SKM-1 (cell line): ENCODE data around the gene RING1.

ENCODE experiments used
- DNase-seq: peaks from one replicate; lab custom pipeline; 2025; ENCODE audit not compliant: unreplicated experiment; lab: John Stamatoyannopoulos, UW

Gene RING1

DNA sequence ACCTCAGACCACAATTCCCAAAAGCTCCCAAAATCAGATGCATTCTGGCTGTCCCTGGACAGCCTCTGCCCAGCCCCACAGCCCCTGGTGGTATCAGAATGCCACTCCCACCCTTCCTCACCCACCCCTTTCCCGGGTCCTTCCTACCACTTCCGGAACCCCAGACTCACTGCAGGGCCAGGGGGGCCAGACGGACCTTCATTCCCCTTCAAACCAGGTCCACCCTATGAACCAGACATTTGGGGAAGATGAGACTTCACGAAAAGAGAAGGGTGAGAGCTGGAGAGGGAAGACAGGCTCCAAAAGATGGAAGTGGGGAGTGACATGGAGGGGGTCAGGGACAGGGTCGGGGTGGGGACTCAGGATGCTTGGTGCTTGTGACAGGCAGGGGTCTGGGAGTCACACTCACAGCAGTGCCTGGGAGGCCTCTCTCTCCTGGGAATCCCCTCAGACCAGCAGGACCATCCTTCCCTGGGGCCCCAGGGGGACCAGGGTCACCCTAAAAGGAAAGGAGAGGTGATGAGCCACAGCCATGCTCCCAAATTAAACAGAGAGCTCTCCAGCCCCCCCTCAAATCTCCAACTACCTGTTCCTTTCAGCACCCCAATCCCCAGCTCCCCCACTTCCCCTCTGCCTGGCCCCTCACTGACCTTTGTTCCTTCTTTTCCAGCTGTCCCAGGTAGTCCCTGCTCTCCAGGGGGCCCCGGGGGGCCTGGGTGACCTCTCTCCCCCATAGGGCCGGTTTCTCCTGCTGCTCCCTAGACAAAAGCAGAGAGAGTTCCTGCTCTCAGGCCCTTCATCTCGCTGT is 36.2 kb upstream of the RING1 start:
- no peak for DNase-seq

DNA sequence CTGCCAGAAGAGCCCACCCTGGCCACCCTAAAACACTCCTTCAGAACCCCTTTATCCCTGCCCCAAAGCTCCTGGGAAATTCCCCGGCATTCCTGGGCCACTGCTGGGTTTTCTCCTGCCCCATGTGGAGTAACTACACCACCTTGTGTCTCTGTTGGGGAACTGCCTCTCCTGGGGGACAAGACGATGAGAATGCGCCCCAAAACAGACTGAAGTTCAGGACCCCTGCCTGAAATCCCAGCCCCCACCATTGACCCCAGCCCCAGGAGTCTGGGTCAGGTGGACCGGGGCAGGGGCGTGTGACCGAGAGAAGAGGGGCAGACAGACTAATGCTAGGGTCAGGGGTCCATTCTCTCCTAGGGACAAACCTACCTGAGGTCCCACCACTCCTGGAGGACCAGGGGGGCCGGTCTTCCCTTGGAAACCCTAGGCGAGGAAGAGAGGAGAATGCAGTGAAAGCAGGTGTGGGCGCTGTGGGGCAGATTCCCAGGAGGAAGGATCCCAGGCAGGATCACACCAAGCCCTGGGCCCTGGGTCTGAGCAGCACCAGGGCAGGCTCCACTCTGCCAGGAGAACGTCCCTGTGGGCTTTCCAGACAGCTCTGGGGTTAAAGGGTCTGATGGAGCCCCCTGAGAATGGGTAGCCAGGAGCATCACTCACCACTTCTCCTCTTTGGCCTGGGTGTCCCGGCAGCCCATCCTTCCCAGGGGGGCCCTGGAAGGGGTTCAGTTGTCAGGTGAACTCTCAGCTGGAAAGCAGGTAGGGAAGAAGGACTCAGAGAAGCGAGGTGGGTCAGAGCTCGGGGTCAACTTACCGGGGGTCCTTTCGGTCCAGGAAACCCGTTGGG is 35.4 kb upstream of the RING1 start:
- no peak for DNase-seq

DNA sequence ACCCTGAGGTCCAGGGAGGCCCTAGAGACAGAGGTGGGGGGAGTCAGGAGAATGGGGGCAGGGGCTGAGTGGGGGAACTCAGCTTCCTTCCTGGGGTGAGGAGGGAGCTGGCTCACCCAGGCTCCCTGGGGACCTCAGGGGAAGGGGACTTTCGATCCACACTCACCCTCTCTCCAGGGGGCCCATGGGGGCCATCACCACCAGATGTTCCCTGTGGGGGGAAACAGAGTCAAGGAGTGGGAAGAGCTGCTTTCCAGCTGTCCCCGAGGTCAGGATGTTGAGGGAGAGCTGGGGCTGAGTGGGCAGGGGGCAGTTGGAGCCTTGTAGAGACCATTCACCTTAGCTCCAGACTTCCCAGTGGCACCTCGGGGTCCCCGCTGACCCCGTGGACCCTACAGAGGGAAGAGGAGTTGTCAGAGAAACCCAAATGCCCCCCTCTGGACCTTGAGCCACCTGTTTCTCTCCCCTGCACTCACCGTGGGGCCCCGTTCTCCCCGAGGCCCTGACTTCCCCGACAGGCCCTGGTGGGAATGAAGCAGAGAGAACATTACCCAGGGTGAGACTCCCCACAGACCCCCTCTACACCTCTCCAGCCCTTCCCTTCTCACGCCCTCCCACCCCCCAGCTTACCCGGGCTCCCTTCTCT is 34.6 kb upstream of the RING1 start:
- DNase-seq, result no peak

DNA sequence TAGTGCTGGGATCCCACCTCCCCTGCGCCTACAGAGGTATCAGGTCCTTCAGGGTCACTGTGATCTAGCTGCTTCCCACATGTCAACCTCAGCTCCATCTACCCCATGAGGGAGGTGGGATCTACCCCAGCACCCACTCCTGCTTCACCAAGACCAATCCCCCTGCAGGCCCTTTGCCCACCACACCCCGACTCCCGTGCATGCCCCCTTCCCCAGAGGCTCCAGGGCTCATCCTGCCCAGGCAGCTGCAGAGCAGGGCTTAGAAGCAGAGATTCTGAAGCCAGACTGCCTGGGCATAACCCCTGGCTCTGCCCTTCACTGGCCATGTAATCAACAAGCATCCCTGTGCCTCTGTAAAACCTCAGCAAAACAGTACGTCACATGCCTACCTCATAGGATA is 33.5 kb upstream of the RING1 start:
- no peak for DNase-seq

DNA sequence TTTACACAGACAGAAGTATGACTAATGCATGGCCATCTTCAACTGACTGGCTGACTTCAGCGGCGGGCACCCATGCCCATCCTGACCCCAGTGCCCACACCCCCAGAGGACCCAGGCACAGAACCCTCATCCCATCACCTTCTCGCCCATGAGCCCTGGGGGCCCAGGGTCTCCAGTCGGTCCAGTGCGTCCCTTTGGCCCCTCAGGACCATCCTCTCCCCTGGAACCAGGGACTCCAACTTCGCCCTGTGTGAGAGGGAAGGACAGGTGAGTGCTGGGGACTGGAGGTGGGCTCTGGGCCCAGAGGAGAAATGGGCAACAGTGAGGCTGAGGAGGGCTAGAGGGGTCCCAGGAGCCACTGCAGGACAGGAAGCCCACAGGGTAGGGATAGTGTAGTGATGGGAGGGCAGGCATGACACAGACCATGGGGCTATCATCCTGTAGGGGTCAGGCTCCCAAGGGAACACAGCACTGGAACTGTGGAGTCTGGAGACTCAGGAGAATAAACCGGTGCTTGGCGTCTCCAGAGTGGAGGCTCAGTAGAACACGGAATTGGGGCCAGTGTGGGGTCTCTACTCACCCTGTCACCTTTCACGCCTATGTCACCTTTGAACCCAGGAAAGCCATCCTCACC is 32.7 kb upstream of the RING1 start:
- no peak for DNase-seq

DNA sequence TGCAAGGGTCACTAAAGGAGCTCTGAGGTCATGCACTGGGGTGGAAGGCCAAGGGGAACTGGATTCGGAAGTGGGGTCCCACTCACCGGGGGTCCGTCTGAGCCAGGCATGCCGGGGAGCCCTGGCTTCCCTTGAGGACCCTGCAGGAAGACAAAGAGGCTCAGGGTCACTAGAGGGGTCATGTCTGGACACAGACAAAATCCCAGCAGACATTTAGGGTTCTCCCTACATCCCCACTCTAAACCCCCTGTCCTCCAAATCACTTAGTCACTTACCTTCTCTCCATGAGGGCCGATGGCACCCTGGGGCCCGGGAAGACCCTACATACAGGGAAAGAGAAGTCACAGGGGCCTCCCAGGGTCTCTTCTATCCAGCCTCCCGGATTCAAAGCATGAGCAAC is 31.4 kb upstream of the RING1 start:
- no peak for DNase-seq

DNA sequence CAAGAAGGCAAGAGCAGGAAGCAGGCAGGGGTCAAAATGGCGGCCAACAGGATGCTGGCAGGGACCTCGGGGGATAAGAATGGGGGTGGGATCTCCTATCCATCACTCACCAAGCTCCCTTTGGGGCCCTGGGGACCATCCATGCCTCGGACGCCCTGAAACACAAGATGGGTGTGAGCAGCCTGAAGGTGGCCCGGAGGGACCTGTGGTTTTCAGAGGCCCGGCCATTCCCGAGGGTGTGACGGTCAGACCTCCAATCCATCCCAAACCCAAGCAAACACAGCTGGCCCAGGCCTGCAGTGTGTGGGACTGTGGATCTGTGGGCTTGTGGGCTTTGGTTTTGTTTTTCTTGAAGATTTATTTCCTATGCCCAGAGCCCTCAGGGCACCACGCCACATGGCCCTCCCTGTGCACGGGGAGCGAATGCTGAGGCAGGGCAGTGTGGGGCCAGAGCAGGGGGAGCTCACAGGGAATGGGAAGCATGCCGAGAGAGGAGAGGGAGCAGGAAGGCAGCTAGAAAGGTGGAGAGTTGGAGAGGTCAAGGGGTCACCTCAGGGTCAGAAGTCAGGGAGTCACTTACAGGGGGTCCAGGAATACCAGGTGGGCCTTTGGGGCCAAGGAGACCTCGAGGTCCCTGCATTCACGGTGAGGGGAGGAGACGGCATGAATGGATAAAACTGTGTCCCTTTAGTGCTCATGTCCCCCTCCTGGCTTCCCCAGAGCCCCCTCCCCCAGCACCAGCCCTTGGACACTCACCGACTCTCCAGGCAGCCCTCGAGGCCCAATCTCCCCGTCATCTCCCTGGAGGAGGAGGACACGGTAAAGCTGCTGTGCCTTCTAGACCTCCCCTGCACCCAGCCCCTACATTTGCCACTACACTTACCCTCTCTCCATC is 30.5 kb upstream of the RING1 start:
- DNase-seq, result no peak

DNA sequence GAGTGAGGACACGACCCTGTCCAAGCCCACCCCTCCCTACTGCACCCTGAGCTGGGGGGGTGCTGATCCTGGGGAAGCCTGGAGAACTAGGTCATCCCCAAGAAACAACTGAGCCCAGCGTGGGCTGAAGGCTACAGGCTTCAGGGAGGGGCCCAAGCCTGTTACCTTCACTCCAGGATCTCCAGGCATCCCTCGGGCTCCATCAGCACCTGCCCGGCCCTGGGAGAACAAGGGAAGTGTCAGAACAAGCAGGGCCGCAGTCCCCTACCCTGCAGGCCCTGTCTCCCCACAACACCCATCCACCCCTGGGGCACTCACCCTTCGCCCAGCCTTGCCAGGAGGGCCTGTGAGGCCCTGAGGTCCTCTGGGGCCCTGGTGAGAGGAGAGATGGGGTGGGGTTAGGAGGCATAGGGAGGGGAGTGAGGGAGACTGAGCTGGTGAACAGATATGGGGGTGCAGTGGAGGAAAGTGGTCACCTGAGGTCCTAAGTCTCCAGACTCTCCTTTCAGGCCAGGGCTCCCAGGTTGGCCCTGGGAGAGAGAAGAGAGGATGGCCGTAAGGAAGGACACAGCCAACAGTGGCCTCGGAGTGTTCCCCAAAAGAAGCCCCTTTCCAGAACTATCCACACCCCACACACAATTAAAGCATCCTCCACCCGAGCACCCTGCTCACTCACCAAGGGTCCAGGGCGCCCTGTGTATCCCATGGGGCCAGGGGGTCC is 29.4 kb upstream of the RING1 start:
- DNase-seq, result no peak

DNA sequence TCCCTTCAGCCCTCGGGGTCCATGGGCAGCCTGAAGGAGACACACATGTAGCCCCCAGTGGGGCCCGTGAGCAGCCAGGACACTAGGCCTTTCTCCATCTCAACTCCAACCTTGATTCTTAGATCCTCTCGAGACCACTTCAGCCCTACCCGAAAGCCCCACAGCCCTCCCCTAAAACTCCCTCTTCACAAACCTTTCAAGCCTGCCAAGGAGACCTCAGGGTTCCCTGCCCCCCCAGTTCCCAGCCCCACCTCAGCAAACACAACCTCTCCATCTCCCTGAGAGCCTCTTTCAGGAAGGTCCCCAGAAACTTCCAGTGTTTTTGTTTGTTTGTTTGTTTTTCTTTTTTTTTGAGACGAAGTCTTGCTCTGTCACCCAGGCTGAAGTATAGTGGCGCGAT is 27.2 kb upstream of the RING1 start:
- no peak for DNase-seq

DNA sequence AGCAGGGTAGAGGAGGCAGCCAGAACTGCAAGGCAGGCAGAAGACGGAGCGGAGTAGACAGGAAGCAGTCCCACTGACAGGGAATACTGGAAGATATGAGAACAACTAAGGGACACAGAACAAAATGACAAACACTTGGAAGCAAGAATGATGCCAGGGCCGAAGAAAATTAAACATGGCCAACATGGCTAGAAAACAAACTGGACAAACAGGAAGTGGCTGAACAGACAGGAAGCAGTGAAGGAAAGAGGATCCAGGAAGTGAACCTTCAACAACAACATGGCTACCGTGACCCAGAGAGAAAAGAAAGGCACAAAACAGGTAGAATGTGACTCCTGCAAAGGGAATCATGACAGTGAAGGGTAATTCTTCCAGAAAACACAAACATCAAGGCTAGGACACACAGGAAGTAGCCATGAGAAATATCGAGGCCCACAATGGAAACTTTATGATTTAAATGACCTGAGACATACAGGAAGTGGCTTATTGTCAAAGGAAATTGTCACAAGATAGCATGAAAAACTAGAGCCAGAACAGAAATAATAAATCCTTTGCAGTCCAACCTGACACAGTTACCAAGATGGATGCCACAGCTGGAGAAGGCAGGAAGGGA is 25.1 kb upstream of the RING1 start:
- no peak for DNase-seq

DNA sequence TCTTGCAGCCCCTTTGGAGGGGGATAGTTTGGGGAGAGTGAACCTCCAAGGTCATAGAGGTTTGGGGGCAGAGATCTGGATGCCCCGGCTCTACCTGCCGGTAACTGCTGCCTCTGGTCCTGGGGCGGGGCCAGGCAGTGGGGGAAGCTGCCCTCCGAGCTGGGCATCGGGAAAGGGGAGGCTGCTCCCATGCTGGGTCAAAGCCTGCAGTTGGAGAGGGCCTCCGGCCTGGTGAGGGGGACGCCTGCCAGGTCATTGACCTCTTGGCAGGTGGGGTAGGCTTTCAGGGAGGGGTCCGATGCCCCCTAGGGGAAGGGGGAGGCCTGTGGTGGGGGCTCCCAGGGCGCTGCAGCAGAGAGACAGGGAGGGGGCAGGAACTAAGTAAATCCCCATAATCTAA is 23.1 kb upstream of the RING1 start:
- no peak for DNase-seq

DNA sequence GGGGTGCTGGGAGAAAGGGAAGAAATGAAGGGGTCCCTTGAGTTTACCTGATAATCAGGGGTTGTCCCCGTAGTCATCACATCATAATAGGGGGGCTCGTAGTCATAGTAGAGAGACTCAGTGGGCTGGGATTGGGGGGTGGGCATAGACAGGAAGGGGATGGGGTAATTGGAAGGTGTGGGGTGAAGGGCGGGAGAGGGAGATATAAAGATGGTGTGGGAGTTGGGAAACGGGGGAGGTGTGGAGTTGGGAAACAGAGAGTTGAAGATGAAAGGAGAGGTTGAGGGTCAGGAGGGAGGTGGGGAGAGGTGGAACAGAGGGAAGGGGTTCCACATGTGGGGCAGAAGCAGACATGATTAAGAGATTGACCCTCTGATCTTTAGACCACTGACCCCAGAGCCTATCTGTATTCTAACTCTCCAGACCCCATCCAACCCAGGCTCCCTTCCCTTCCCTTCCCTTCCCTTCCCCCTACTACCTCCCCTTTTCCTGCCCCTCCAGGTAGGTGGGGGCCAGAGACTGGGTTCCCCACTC is 22.6 kb upstream of the RING1 start:
- DNase-seq, result no peak

DNA sequence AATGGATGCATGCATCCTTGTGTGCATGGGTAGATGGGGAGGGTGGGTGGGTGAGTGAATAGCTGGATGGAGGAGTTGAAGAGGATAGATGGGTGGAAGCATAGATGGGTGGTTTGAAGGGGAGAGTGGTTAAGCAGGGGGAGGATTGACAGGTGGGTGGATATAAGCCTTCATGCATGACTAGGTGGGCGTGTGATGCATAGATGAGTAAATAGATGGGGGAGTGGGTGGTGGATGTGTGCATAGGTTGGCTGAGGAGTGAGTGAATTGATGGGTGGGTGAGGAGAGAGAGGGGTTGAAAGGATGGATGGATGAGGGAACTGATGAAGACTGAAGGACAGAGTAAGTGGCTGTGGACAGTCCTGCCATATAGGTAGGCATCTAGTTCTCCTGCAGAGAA is 20.5 kb upstream of the RING1 start:
- no peak for DNase-seq

DNA sequence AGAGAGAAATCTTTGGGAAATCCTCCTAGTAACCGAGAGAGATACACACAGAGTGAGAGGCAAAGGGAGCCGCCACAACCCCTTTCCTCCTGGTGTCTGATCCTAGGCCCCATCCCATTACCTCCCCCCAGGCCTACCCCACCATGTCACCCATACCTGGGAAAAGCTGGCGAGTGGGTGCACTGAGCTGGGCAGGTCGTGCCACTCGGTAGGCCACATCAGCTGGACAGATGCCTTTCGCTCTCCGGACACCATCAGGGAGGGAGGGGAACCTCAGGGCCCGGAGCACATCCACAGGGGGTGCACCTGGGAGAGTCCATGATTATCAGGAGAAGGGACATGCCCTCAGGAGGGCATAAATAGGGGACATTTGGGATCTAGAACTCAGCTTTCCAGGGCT is 19.1 kb upstream of the RING1 start:
- no peak for DNase-seq

DNA sequence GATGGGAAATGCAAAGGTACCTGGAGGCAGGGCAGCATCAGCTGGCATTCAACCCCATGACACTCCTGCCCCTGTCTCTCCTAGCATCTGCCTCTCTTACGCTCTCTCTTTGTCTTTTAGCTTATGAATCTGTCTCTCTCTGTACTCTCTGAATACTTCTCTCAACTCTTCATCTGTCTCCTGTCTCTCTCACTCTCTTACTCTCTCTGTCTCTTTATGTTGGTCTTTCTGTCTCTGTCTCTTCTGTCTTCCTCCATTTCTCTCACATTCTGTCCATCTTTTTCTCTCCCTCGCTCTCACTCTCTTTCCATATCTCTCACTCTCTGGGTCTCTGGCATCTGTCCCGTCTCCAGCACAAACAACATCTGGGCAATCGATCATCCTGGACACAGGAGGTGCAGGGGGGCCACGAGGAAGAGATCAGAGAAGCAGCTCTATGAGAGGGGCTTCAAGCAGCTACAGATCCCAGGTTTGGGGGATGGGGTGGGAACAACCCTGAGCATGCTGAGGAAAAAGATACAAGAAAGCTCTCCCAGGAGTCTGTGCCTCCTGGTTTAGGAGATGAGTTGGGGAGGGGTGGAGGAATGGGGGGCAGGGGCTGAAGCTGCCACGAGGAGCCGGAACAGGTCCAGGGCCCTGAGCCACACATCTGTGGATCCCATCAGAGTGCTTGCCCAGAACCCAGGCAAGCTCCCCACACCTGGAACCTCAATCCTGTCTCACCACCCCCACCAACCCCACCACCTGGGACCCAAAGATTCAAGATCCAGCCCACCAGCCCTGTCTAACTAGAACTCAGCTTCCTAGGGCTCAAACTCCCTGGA is 18.5 kb upstream of the RING1 start:
- no peak for DNase-seq

DNA sequence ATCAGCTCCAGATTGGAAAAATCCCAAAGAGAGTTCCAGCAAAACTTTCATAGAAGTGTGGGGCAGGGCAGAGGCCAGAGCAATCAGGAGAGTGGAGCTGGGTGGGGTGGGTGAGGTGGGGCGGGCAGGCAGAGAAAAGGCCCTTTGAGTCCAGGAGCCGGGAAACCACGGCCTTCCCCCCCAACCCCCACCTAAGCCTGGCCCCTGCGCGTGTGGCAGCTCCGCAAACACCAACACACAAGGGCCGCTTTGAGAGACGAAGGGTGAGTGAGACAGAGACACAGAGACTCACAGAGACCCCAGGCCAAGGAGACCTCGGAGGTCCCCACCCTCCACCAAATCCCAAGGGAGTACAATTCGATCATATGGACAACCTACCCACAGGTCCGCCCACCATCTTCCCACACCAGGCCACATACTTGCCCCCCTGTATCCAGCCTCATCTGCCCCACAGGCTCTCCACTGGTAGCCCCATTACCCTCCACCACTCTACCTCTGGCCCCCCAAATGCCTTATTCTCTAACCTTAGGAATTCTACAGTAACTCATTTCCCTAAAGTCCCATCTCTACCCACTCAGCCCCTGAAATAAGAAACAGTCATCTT is 17.7 kb upstream of the RING1 start:
- DNase-seq, result no peak

DNA sequence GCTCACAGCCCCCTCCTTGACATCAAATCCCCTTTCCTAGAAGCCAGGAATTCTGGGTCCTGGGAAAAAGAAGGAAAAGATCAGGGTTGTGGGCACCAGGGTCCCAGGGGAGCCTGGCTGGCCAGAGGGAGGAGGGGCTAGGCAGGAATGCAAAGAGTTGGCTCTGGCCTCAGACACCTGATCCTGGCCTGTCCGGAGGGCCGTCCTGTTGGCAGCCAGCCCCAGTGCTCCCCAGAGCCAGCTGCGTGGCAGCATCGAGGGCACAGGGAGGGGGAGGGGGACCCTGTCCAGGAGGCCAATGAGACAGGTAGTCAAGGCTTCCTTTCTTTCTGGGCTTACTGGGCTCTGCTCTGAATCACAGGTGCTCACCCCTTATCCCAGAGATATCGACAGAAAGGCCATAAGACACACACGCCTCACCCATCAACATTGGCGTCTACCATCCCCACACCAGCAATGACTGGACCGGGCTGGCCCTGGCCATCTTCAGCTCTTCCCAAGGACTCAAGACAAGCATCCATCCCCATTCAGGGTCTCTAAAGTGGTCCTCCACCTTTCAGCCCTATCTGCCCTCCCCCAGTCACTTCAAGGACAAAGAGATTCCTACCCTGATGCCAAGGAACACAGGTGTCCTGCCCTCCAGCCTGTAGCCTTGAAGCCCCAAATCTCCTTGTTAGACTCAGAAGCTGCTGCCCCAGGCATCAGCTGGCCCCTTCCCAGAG is 16.8 kb upstream of the RING1 start:
- no peak for DNase-seq
